IMR-90 (cell line): ENCODE measurements around the gene FARS2. TPM values are rescaled to one million over a fixed set of nuclear protein-coding genes. Genes with fewer than 3 reads are reported as not detected.

ENCODE experiments used
- ATAC-seq: fragments of 200-7000 bp; cut with Tn5 transposase; 2 replicates; pipeline ENCODE4 v1.9.1; 2020; ENCODE audit warnings: low read depth, mild to moderate bottlenecking, moderate library complexity
- BruUV-seq: library from RNA; stranded (reverse); fragments of 400-500 nt; replicated peaks from 2 replicates; lab custom pipeline; 2021; lab: Mats Ljungman, UMichigan
- CTCF ChIA-PET: fragments of 300-600 bp; formaldehyde crosslinking; extraction: SDS; loops from one replicate; lab custom pipeline; 2021; ENCODE audit warnings: antibody characterized with exemption; lab: Yijun Ruan, JAX
- POLR2A ChIA-PET: fragments of 300-600 bp; sonication (Branson Sonifier 250); formaldehyde crosslinking; loops from one replicate; lab custom pipeline; 2022; ENCODE audit warnings: antibody characterized with exemption; ENCODE audit not compliant: unreplicated experiment; lab: Charles Lee
- DNase-seq: peaks from one replicate; pipeline ENCODE4 v3.0.0; 2013
- H2AFZ ChIP-seq: replicated peaks from 2 replicates; pipeline ENCODE3; 2013; ENCODE audit warnings: low read length, mild to moderate bottlenecking; ENCODE audit not compliant: poor library complexity
- H2AK5ac ChIP-seq: 2 replicates; pipeline ENCODE4 v1.6.1; 2013; ENCODE audit warnings: low read depth, low read length, inconsistent platforms
- H2AK9ac ChIP-seq: replicated peaks from 2 replicates; pipeline ENCODE3; 2013; ENCODE audit warnings: mild to moderate bottlenecking, low read depth, low read length, moderate library complexity; ENCODE audit not compliant: poor library complexity
- H2BK120ac ChIP-seq: 2 replicates; pipeline ENCODE4 v1.6.1; 2013; ENCODE audit warnings: low read depth, low read length, inconsistent platforms
- H2BK15ac ChIP-seq: 3 replicates; pipeline ENCODE4 v1.6.1; 2013; ENCODE audit warnings: low read depth, low read length, inconsistent platforms
- H2BK20ac ChIP-seq: 2 replicates; pipeline ENCODE4 v1.6.1; 2013; ENCODE audit warnings: low read depth, mild to moderate bottlenecking, inconsistent platforms, low read length, moderate library complexity
- H2BK5ac ChIP-seq: 2 replicates; pipeline ENCODE4 v1.6.1; 2013; ENCODE audit warnings: mild to moderate bottlenecking, low read depth, low read length, inconsistent platforms; ENCODE audit not compliant: poor library complexity, severe bottlenecking
- H3K14ac ChIP-seq: replicated peaks from 2 replicates; pipeline ENCODE4 v1.6.1; 2013; ENCODE audit warnings: low read depth, low read length, inconsistent platforms
- H3K18ac ChIP-seq: 2 replicates; pipeline ENCODE4 v1.6.1; 2013; ENCODE audit warnings: low read depth, low read length, control low read depth
- H3K23ac ChIP-seq: 2 replicates; pipeline ENCODE4 v1.6.1; 2013; ENCODE audit warnings: low read depth, low read length, inconsistent platforms
- H3K27ac ChIP-seq: 2 replicates; pipeline ENCODE4 v1.5.1; 2013; ENCODE audit warnings: mild to moderate bottlenecking, control low read depth, low read length; ENCODE audit not compliant: insufficient read depth
- H3K27me3 ChIP-seq: 2 replicates; pipeline ENCODE4 v1.6.1; 2013; ENCODE audit warnings: low read length; ENCODE audit not compliant: control insufficient read depth, insufficient read depth
- H3K36me3 ChIP-seq: 2 replicates; pipeline ENCODE4 v1.6.1; 2013; ENCODE audit warnings: low read length, mixed read lengths; ENCODE audit not compliant: control insufficient read depth, insufficient read depth
- H3K4ac ChIP-seq: 2 replicates; pipeline ENCODE4 v1.6.1; 2013; ENCODE audit warnings: low read depth, low read length, inconsistent platforms
- H3K4me1 ChIP-seq: 2 replicates; pipeline ENCODE4 v1.6.1; 2013; ENCODE audit warnings: low read length, mixed read lengths; ENCODE audit not compliant: control insufficient read depth, insufficient read depth
- H3K4me2 ChIP-seq: 2 replicates; pipeline ENCODE4 v1.6.1; 2013; ENCODE audit warnings: low read depth, mild to moderate bottlenecking, control low read depth, low read length, moderate library complexity
- H3K4me3 ChIP-seq: 2 replicates; pipeline ENCODE4 v1.5.1; 2013; ENCODE audit warnings: low read depth, mild to moderate bottlenecking, control low read depth, low read length, moderate library complexity; ENCODE audit not compliant: insufficient read depth
- H3K56ac ChIP-seq: 2 replicates; pipeline ENCODE4 v1.6.1; 2013; ENCODE audit warnings: low read length, inconsistent platforms; ENCODE audit not compliant: insufficient read depth; ENCODE audit errors: extremely low read depth
- H3K79me1 ChIP-seq, 2 experiments: 2 replicates each; pipeline ENCODE4 v1.6.1; 2013; ENCODE audit warnings: low read length in 2 of 2, inconsistent platforms in 1 of 2, low read depth in 1 of 2
- H3K9ac ChIP-seq: 2 replicates; pipeline ENCODE4 v1.6.1; 2013; ENCODE audit warnings: low read depth, low read length, control low read depth
- H3K9me1 ChIP-seq: 2 replicates; pipeline ENCODE4 v1.6.1; 2013; ENCODE audit warnings: low read length, inconsistent platforms; ENCODE audit not compliant: insufficient read depth
- H3K9me3 ChIP-seq: 2 replicates; pipeline ENCODE4 v1.6.1; 2013; ENCODE audit warnings: low read length; ENCODE audit not compliant: control insufficient read depth, insufficient read depth
- H4K20me1 ChIP-seq: 2 replicates; pipeline ENCODE4 v1.6.1; 2013; ENCODE audit warnings: low read length, inconsistent platforms; ENCODE audit not compliant: insufficient read depth
- H4K5ac ChIP-seq: 2 replicates; pipeline ENCODE4 v1.6.1; 2013; ENCODE audit warnings: mild to moderate bottlenecking, low read depth, low read length, control low read depth
- H4K8ac ChIP-seq, 2 experiments: 2 replicates each; pipeline ENCODE4 v1.6.1; 2013; ENCODE audit warnings: low read depth in 2 of 2, low read length in 2 of 2, control low read depth in 1 of 2, inconsistent platforms in 1 of 2
- H4K91ac ChIP-seq: 2 replicates; pipeline ENCODE4 v1.6.1; 2013; ENCODE audit warnings: low read depth, low read length, inconsistent platforms; ENCODE audit not compliant: insufficient read depth
- BHLHE40 ChIP-seq: fragments of 150-350 bp; IDR thresholded peaks from 2 replicates; pipeline ENCODE4 v1.6.1; 2016; ENCODE audit warnings: mild to moderate bottlenecking, low read depth, low read length
- CEBPB ChIP-seq: IDR thresholded peaks from 2 replicates; pipeline ENCODE4 v1.6.1; 2012; ENCODE audit warnings: low read depth, low read length, improper control_type of control experiment
- CHD1 ChIP-seq: IDR thresholded peaks from 2 replicates; pipeline ENCODE4 v1.6.1; 2012; ENCODE audit warnings: low read depth, low read length, improper control_type of control experiment
- MAZ ChIP-seq: IDR thresholded peaks from 2 replicates; pipeline ENCODE4 v1.6.1; 2012; ENCODE audit warnings: low read depth, mild to moderate bottlenecking, low read length, improper control_type of control experiment, moderate library complexity, borderline replicate concordance
- NFE2L2 ChIP-seq: fragments of 150-350 bp; IDR thresholded peaks from 2 replicates; pipeline ENCODE4 v1.6.1; 2016; ENCODE audit warnings: low read depth, mild to moderate bottlenecking, low read length
- RAD21 ChIP-seq: IDR thresholded peaks from 2 replicates; pipeline ENCODE4 v1.6.1; 2012; ENCODE audit warnings: low read length, improper control_type of control experiment
- SMC3 ChIP-seq: fragments of 150-350 bp; IDR thresholded peaks from 2 replicates; pipeline ENCODE4 v1.6.1; 2016; ENCODE audit warnings: low read depth, mild to moderate bottlenecking, antibody characterized with exemption, low read length, moderate library complexity
- USF2 ChIP-seq: fragments of 150-350 bp; IDR thresholded peaks from 2 replicates; pipeline ENCODE4 v1.6.1; 2017; ENCODE audit warnings: mild to moderate bottlenecking, antibody characterized with exemption, low read length, low read depth
- WGBS, 2 experiments: methylation state at CpG; one replicate each; pipeline versions ENCODE4 v1.1.5 to v1.1.7; 2013; ENCODE audit warnings: missing lambda C conversion rate in 2 of 2; ENCODE audit not compliant: insufficient read length in 1 of 2; ENCODE audit errors: extremely low coverage in 2 of 2; 5-methylcytosine and 5-hydroxymethylcytosine counted together
- dilution Hi-C: fragments of 300-500 bp; cut with HindIII; formaldehyde crosslinking; loops from one replicate; pipeline ENCODE4 v1.14.3; 2018; ENCODE audit warnings: low sequenced_read_pairs; ENCODE audit not compliant: unreplicated experiment
- in situ Hi-C: fragments of 300-500 bp; cut with MboI; formaldehyde crosslinking; loops from 3 replicates; pipeline ENCODE4 v1.14.3; 2019; ENCODE audit warnings: low sequenced_read_pairs, inconsistent platforms, mixed read lengths
- intact Hi-C: fragments of 100-400 bp; cut with micrococcal nuclease; formaldehyde crosslinking; loops from 2 replicates; pipeline ENCODE4 v1.10.0; 2022
- polyA plus RNA-seq, 3 experiments: library from polyadenylated mRNA; depleted of rRNA; stranded (reverse); fragments of >200 nt; gene quantifications; 2 replicates each; pipeline ENCODE4 v1.2.3, GENCODE V29; 2012; ENCODE audit warnings: low replicate concordance in 1 of 3
- total RNA-seq: library from RNA; depleted of rRNA; stranded (reverse); fragments of >200 nt; gene quantifications from 2 replicates; pipeline ENCODE4 v1.2.3, GENCODE V29; 2012

FARS2 gene
- total and polyA plus RNA-seq, 2 of the 4 experiments (the other 2 are of a cell fraction): 12.1 to 28.9 TPM

- no peaks in the 10 kb centered on the region for H3K9me3 ChIP-seq
- H2BK5ac ChIP-seq: no peak overlapping the region
- H2BK120ac ChIP-seq: no peak overlapping the region
- peaks cover 8 to 10% of the 10 kb centered on the region in 2 experiments; a peak in 1 of 4 replicates for H3K79me1 ChIP-seq
- intact Hi-C loops (no loop called here), dilution Hi-C loops (no loop called here), in situ Hi-C loops (no loop called here)
- ChIA-PET CTCF (no interaction called here), POLR2A (no interaction called here)
- H4K5ac ChIP-seq: no peak overlapping the region
- H3K23ac ChIP-seq: no peak overlapping the region
- H3K9me1 ChIP-seq: no peaks in the 10 kb centered on the region; the same call in 1 of the 2 replicates
- WGBS, 2 experiments: no CpG with 5 or more reads among the region's 1 CpG
- no peak overlapping the region for H2AK5ac ChIP-seq
- H3K4ac ChIP-seq: no peak overlapping the region
- no peak overlapping the region for H3K18ac ChIP-seq
- ATAC-seq (no peak), DNase-seq (no peak)
- TF ChIP-seq CEBPB: no peak
- no peak for TF ChIP-seq MAZ
- no peak for TF ChIP-seq RAD21
- no peak for TF ChIP-seq SMC3
- no peak for TF ChIP-seq CHD1
- TF ChIP-seq BHLHE40: no peak
- no peak for TF ChIP-seq USF2
- TF ChIP-seq NFE2L2: no peak
- no peaks in the 10 kb centered on the region for H3K36me3 ChIP-seq
- no peak overlapping the region for H2BK20ac ChIP-seq
- H3K56ac ChIP-seq: no peak overlapping the region
- H3K27ac ChIP-seq: no peak overlapping the region
- H2AK9ac ChIP-seq: no peak overlapping the region
- H4K20me1 ChIP-seq: 0 out of 2 replicates have a peak, but pooled peaks cover 3% of the 10 kb centered on the region
- no peak overlapping the region for H2AFZ ChIP-seq
- no peaks in the 10 kb centered on the region for H3K27me3 ChIP-seq
- no peak overlapping the region for H2BK15ac ChIP-seq
- H4K8ac ChIP-seq: no peak overlapping the region
- no peak overlapping the region for H3K9ac ChIP-seq
- H3K4me2 ChIP-seq: no peak overlapping the region
- no peak overlapping the region for H3K14ac ChIP-seq
- no peak overlapping the region for H3K4me3 ChIP-seq
- H4K91ac ChIP-seq: no peak overlapping the region
- no peaks in the 10 kb centered on the region; the same call in 1 of the 2 replicates for H3K4me1 ChIP-seq
- BruUV-seq: no TSS peak
Measured at GRCh38 chr6:5383856-5384255, 122.5 kb downstream of the FARS2 start.
